ENCODE measurements around the gene HSPA12A. TPM values are rescaled to one million over a fixed set of nuclear protein-coding genes. Genes with fewer than 3 reads are reported as not detected.

Gene HSPA12A
- total RNA-seq, 4 donors from 2014 or later: 6.4 to 9.9 (median 9.5) TPM

DNA sequence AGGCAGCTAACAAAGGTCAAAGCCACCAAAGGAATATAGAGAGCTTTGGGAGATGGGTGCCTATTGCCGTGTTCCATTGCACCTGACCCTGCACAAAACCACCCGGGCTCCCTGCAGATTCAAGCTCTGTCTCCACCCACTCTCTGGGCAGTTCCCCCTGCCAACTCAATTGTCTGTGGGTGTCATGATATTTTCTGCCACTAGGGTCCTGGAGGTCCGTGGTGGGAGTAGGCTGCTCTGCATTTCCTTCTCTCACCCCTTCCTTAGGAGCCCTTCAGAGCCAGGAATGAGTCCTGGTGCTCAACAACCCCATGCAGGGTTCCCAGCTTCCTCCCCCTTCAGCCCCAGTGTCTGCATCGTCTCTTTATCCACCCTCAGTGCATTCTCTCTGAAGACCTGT lies 87.5 kb downstream of the HSPA12A start:
- intact Hi-C loops (cut with DNase I; ENCODE audit: low total_unique reads): no loop called here
- no peak for DNase-seq (ENCODE audit: low spot score in 2 of 2)
- 49 to 59% methylated on average over 4 of the region's 4 CpGs for WGBS, 2 donors
- TF ChIP-seq, protein P1, sequence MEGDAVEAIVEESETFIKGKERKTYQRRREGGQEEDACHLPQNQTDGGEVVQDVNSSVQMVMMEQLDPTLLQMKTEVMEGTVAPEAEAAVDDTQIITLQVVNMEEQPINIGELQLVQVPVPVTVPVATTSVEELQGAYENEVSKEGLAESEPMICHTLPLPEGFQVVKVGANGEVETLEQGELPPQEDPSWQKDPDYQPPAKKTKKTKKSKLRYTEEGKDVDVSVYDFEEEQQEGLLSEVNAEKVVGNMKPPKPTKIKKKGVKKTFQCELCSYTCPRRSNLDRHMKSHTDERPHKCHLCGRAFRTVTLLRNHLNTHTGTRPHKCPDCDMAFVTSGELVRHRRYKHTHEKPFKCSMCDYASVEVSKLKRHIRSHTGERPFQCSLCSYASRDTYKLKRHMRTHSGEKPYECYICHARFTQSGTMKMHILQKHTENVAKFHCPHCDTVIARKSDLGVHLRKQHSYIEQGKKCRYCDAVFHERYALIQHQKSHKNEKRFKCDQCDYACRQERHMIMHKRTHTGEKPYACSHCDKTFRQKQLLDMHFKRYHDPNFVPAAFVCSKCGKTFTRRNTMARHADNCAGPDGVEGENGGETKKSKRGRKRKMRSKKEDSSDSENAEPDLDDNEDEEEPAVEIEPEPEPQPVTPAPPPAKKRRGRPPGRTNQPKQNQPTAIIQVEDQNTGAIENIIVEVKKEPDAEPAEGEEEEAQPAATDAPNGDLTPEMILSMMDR (IDR thresholded peaks at IDR 0.05): no peak
- no peak for TF ChIP-seq POLR2A (IDR thresholded peaks at IDR 0.05)
- H3K4me3 ChIP-seq (ENCODE audit: low read depth, poor library complexity, severe bottlenecking): no peak overlapping the region

DNA sequence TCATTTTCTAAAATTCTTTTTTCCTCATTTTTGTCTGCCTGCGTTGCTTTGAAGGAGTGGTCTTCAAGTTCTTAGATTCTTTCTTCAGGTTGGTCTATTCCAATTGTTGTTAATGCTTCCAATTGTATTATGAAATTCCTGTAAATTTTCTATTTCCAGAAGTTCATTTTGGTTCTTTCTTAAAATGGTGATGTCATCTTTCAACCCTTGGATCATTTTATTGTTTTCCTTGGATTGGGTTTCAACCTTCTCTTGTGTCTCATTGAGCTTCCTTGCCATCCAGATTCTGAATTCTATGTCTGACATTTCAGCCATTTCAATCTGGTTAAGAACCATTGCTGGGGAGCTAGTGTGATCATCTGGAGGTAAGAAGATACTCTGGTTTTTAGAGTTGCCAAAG lies 88.5 kb downstream of the HSPA12A start:
- intact Hi-C loops (cut with DNase I; ENCODE audit: low total_unique reads): no loop called here
- DNase-seq (ENCODE audit: low spot score in 2 of 2): no peak
- no peak for TF ChIP-seq POLR2A (IDR thresholded peaks at IDR 0.05)
- TF ChIP-seq, protein P1 (IDR thresholded peaks at IDR 0.05): no peak
- H3K4me3 ChIP-seq (ENCODE audit: low read depth, poor library complexity, severe bottlenecking): no peak overlapping the region
- 73 to 79% methylated on average over 1 of the region's 1 CpG for WGBS, 2 donors

DNA sequence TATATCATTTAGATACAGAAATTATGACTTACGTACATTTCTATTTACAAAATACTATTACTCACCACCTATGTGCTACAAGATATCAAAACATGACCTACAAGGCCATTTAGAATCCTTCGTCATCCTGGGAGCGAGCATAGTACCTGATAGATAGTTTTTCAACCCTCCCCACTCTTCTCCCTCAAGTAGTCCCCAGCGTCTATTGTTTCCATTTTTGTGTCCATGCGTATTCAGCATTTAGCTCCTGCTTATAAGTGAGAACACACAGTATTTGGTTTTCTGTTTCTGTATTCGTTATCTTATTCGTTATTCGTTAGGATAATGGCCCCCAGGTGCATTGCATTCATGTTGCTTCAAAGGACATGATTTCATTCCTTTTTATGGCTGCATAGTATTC lies 93.5 kb downstream of the HSPA12A start:
- intact Hi-C loops (cut with DNase I; ENCODE audit: low total_unique reads): no loop called here
- TF ChIP-seq, protein P1 (IDR thresholded peaks at IDR 0.05): no peak
- no peak for TF ChIP-seq POLR2A (IDR thresholded peaks at IDR 0.05)
- H3K4me3 ChIP-seq (ENCODE audit: low read depth, poor library complexity, severe bottlenecking): no peak overlapping the region
- WGBS, 2 donors: 81 to 88% methylated on average over 8 of the region's 8 CpGs
- no peak for DNase-seq (ENCODE audit: low spot score in 2 of 2)

DNA sequence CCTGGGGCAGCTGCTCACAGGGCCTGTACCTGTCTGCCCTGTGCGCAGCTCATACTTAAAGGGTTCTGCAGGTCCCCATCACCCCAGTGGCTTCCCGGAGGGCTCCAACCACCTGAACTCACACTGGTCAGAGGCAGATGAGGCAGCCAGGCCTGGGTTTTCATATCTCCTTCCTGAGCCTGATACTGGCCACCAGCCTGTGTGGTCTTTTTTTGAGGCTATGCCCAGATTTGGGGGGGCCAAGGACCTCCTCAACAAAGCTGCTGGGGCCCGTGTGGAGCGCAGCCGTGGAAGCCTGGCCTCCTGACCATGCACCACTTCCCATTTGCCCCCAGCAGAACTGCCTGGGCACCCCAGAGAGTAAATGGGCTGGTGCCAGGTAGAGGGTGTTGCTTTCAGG lies 95.9 kb downstream of the HSPA12A start:
- 93 to 94% methylated on average over 5 of the region's 5 CpGs for WGBS, 2 donors
- TF ChIP-seq, protein P1 (IDR thresholded peaks at IDR 0.05): no peak
- no peak for TF ChIP-seq POLR2A (IDR thresholded peaks at IDR 0.05)
- no peak for DNase-seq (ENCODE audit: low spot score in 2 of 2)
- intact Hi-C loops (cut with DNase I; ENCODE audit: low total_unique reads): no loop called here
- no peak overlapping the region for H3K4me3 ChIP-seq (ENCODE audit: low read depth, poor library complexity, severe bottlenecking)

DNA sequence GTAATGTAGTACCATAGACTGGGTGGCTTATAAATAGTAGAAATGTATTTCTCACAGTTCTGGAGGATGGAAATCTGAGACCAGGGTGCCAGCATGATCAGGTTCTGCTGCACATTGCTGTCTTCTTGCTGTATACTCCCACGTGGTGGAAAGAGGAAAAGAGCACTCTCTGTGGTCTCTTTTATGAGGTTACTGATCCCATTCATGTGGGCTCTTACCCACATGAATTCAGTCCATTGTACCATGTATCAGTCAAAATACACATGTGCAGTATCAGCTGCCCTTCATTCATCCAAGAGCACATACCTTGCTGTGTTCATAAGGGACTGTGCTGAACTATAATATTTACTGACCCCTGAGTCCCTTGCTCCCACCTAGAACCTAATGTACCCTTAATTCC lies 104.5 kb downstream of the HSPA12A start:
- no peak overlapping the region for H3K4me3 ChIP-seq (ENCODE audit: low read depth, poor library complexity, severe bottlenecking)
- no peak for TF ChIP-seq POLR2A (IDR thresholded peaks at IDR 0.05)
- TF ChIP-seq, protein P1 (IDR thresholded peaks at IDR 0.05): no peak
- no peak for DNase-seq (ENCODE audit: low spot score in 2 of 2)
- intact Hi-C loops (cut with DNase I; ENCODE audit: low total_unique reads): no loop called here
- 6 to 22% methylated on average over 1 of the region's 1 CpG for WGBS, 2 donors

DNA sequence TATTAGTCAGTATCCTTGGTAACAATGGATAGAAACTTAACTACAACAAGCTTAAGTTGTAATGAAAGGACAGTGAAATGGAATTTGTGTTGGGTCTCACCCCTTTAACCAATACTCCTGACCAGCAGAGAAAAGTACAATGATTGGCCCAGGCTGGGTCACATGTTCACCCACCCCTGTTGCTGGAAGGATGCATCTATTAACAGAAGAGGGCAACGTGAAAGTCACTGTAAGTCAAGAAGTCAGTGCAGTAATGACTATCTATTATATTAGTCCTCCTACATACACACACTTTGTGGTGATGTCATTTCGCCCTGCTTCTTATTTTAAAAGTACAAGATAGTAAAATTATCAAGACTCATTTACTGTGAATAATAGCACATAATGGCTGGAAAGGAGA lies 105.4 kb downstream of the HSPA12A start:
- 42 to 51% methylated on average over 2 of the region's 2 CpGs for WGBS, 2 donors
- TF ChIP-seq, protein P1 (IDR thresholded peaks at IDR 0.05): no peak
- TF ChIP-seq POLR2A (IDR thresholded peaks at IDR 0.05): no peak
- intact Hi-C loops (cut with DNase I; ENCODE audit: low total_unique reads): no loop called here
- DNase-seq (ENCODE audit: low spot score in 2 of 2): no peak
- no peak overlapping the region for H3K4me3 ChIP-seq (ENCODE audit: low read depth, poor library complexity, severe bottlenecking)
